KOPT-K1 (cell line): ENCODE results near the gene EEF1E1.
A peak's percentile ranks its signal among the peaks of the same experiment; 100 is the strongest.

Experiments
- H3K27ac ChIP-seq: fragments of 200-600 bp; sonication (generic); 2 replicates; pipeline ENCODE4 v1.5.1; 2016; ENCODE audit warnings: antibody characterized with exemption, mild to moderate bottlenecking, low read depth, low read length; ENCODE audit not compliant: poor library complexity, severe bottlenecking
- H3K36me3 ChIP-seq: fragments of 200-600 bp; sonication (generic); 2 replicates; pipeline ENCODE4 v1.5.1; 2017; ENCODE audit warnings: antibody characterized with exemption, mild to moderate bottlenecking, low read length, moderate library complexity; ENCODE audit not compliant: insufficient read depth
- H3K9me3 ChIP-seq: fragments of 200-600 bp; sonication (generic); 2 replicates; pipeline ENCODE4 v1.5.1; 2017; ENCODE audit warnings: antibody characterized with exemption, low read length, mild to moderate bottlenecking; ENCODE audit not compliant: insufficient read depth, poor library complexity, severe bottlenecking

The EEF1E1 gene

GRCh38 chr6:8102122-8102958 is at the start of gene EEF1E1:
Gene EEF1E1, minus strand, starts transcription at chr6:8102548. Its CDS starts 27 bp downstream, at chr6:8102521.
- peak within 1 kb of the TSS; percentile 68 for H3K27ac ChIP-seq
- H3K36me3 ChIP-seq, result peaks cover 29% of the 10 kb centered on the region
- no peaks in the 10 kb centered on the region for H3K9me3 ChIP-seq

- no peaks in the 10 kb centered on the region for H3K9me3 ChIP-seq
- no peak overlapping the region for H3K27ac ChIP-seq
- no peaks in the 10 kb centered on the region for H3K36me3 ChIP-seq
Observed at GRCh38 chr6:8149350-8149749, 47.0 kb upstream of the EEF1E1 start.

GRCh38 chr6:8143945-8144344 is 41.6 kb upstream of the EEF1E1 start:
- Histone ChIP-seq H3K9me3 (no peaks in the 10 kb centered on the region), H3K27ac (no peak overlapping the region), H3K36me3 (no peaks in the 10 kb centered on the region)

- Histone ChIP-seq H3K27ac (no peak overlapping the region), H3K9me3 (no peaks in the 10 kb centered on the region), H3K36me3 (no peaks in the 10 kb centered on the region)
Observed at GRCh38 chr6:8139451-8139850, 37.1 kb upstream of the EEF1E1 start.

DNA sequence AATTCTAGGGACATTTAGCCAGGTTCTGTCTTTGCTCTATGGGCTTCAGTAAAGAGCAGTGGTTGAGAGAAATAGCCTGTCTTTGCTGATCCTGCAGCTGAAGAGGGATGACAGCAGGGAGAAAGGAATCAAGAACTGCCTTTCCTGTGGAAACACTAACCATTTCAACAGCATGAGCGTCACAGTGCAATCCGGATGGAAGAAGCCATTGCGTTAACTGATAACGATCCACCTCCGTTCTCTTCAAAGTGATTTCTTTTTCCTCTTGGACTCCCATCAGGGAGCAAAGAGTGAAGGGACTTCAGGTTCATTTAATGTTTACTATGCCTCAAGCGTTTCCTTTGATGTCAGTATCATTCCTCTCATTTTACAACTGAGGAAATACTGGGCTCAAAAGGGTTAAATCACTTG is 35.2 kb upstream of the EEF1E1 start:
- H3K36me3 ChIP-seq, result no peaks in the 10 kb centered on the region
- H3K27ac ChIP-seq, result no peak overlapping the region
- no peaks in the 10 kb centered on the region for H3K9me3 ChIP-seq

DNA sequence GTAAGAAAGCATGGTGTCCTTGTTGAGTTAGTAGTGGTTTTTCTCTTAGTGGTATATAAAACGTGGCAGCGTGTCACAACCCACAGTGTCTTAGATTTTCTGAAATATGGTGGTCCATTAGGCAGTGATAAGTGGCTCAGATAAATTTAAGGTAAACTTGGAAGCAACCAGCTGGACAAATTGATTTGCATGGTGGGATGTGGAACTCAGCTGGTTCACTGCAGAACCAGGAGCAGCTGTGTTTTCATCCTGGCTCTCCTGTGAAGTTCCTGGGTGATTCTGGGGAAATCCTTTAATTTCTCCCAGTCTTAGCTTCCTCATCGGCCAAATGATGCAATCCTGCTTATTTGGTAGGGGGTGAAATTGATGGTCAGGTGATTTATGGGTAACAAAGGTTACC is 32.9 kb upstream of the EEF1E1 start:
- no peaks in the 10 kb centered on the region for H3K36me3 ChIP-seq
- H3K9me3 ChIP-seq, result no peaks in the 10 kb centered on the region
- no peak overlapping the region for H3K27ac ChIP-seq

DNA sequence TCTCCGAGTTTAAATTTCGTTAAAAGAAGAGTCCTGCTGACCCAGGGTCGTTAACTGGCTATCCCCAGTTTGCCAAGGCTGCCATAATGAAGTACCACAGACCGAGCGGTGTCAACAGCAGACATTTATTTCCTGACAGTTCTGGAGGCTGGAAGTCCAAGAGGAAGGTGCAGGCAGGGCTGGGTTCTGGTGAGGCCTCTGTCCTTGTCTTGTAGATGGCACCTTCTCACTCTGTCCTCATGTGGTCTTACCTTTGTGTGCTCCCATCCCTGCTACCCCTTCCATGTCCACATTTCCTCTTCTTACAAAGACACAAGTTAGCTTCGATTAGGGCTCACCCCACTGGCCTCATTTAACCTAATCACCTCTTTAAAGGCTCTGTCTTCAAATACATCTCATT is 29.8 kb upstream of the EEF1E1 start:
- Histone ChIP-seq H3K9me3 (no peaks in the 10 kb centered on the region), H3K27ac (no peak overlapping the region), H3K36me3 (no peaks in the 10 kb centered on the region)

- Histone ChIP-seq H3K9me3 (no peaks in the 10 kb centered on the region), H3K36me3 (no peaks in the 10 kb centered on the region), H3K27ac (no peak overlapping the region)
Observed at GRCh38 chr6:8131265-8131897, 29.0 kb upstream of the EEF1E1 start.

DNA sequence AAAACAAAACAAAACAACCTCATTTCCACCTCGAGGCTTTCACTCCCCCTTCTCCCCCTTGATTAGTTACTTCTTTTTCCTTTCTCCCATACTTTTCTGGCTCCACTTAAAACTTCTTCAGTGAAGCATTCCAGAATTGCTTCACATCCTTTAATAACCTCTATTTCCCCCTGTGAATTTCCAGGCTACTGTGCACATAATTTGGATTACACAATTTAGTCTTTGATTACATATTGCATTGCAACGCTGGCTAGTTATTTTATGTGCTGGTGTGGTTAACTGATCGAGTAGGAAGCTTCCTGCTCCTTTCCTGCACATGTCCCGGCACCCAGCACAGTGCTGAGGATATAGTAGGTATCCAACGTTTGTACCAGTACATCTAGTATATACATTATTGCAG is 28.1 kb upstream of the EEF1E1 start:
- H3K36me3 ChIP-seq, result no peaks in the 10 kb centered on the region
- no peak overlapping the region for H3K27ac ChIP-seq
- H3K9me3 ChIP-seq, result no peaks in the 10 kb centered on the region

- H3K27ac ChIP-seq, result no peak overlapping the region
- H3K36me3 ChIP-seq, result no peaks in the 10 kb centered on the region
- H3K9me3 ChIP-seq, result no peaks in the 10 kb centered on the region
Observed at GRCh38 chr6:8123236-8123635, 20.9 kb upstream of the EEF1E1 start.

GRCh38 chr6:8114956-8115355 is 12.6 kb upstream of the EEF1E1 start:
- Histone ChIP-seq H3K9me3 (peaks cover 11% of the 10 kb centered on the region), H3K27ac (no peak overlapping the region), H3K36me3 (no peaks in the 10 kb centered on the region)

DNA sequence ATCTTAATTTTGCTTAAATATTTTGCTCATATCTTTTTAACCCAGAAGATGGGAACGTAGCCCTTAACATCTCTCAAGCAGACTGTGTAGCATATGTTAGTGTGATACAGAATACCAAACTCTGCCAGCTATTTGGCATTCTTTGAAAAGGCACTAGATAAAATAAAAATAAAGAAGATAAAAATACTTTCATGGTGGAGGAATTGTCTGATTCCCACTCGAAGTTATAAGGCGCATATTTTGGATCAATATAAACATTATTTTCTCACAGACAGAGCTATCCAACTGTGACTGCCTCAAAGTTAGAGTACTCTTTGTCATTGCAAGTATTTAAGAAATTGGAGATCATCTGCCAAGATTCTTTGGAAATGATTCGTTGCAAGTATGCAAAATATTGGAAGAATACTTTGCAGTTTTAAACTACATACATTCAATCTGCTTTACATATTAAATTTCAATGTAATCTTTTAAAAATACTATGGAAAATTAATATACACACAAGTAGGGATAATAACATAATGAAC is 10.8 kb upstream of the EEF1E1 start:
- Histone ChIP-seq H3K36me3 (no peaks in the 10 kb centered on the region), H3K9me3 (peaks cover 11% of the 10 kb centered on the region), H3K27ac (no peak overlapping the region)

DNA sequence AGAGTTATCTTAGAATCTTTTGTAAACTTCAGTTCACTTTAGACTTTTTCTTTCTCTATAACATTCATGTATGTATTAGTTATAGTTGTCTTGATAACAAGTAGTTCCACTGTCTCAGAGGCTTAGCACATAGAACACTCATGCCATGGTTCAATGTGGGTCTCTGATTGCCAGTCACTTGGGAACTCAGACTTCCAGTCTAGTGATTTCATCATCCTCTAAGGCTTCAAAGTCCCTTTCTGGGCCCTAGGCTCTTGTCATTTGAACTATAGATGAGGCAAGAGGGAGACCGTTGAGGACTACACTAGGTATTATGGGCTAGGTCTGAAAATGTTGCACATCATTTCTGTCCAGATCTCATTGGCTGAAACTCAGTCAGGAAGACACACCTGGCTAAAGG is 8.4 kb upstream of the EEF1E1 start:
- H3K36me3 ChIP-seq, result no peaks in the 10 kb centered on the region
- peaks cover 7% of the 10 kb centered on the region for H3K9me3 ChIP-seq
- no peak overlapping the region for H3K27ac ChIP-seq

DNA sequence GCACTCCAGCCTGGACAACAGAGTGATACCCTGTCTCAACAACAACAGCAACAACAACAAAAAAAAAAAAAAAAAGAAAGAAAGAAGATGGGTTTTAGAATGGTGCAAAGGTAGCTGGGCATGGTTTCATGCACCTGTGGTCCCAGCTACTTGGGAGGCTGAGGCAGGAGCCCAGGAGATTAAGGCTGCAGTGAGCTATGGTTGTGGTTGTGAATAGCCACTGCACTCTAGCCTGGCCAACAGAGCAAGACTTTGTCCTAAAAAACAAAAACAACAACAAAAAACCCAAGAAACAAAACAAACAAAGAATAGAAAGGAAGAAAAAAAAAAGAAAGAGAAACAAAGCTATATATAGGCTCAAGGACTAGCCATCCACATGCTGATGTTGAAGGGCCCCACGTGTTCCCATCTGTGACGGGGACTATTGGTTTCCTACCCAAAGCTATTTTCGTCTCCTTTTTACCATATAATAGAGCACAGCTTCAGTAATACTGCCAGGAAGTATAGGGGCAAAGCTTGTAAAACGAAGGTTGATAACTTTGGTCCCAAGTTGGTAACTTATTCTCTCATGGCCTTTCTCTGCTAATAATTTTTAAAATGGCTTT is 7.9 kb upstream of the EEF1E1 start:
- no peak overlapping the region for H3K27ac ChIP-seq
- H3K36me3 ChIP-seq, result no peaks in the 10 kb centered on the region
- peaks cover 2% of the 10 kb centered on the region for H3K9me3 ChIP-seq

DNA sequence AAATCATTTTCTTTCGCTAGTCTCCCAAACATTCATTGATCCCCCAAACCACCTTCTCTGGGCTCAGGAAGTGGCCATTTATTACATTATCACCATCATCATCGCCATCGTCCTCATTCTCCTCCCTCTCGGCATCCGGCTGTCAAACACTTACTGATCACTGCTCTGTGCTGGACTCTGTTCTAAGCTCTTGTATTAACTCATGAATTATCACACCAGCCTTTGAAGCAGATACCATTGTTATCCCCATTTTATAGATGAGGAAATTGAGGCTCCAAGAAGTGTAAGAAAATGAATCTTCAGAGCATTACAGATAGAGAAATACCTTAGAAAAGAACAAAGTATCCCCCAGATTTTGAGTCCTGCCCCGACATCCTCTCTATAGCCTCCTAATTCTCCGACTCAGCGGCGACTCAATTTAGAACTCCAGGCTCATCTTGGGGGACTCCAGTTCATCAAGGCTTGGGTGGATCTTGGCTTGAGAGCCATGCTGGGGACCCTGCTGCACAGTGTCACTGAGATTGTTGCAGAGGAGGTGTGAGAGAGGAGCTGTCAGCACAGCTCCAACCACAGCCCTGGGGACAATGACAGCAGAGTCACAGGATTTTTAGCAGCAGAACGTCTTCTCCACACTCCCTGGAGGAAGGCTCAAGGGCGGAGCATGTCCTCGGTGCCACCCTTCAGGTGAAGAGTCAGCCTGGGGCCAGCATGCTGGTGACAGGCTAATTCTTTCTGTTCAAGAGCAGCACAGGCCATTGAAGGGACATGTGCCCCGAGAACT is 6.6 kb upstream of the EEF1E1 start:
- H3K9me3 ChIP-seq, result no peaks in the 10 kb centered on the region
- H3K27ac ChIP-seq, result no peak overlapping the region
- H3K36me3 ChIP-seq, result no peaks in the 10 kb centered on the region
